Endometrium (tissue), 2 donors: ENCODE data around the gene ANKH.

Experiments
- FAIRE-seq: peaks from 2 replicates; lab custom pipeline; 2012; peaks lifted over from hg19 to GRCh38; lab: Jason Lieb, UNC
- donor health status: control.
- donor health status: control.

The ANKH gene

DNA sequence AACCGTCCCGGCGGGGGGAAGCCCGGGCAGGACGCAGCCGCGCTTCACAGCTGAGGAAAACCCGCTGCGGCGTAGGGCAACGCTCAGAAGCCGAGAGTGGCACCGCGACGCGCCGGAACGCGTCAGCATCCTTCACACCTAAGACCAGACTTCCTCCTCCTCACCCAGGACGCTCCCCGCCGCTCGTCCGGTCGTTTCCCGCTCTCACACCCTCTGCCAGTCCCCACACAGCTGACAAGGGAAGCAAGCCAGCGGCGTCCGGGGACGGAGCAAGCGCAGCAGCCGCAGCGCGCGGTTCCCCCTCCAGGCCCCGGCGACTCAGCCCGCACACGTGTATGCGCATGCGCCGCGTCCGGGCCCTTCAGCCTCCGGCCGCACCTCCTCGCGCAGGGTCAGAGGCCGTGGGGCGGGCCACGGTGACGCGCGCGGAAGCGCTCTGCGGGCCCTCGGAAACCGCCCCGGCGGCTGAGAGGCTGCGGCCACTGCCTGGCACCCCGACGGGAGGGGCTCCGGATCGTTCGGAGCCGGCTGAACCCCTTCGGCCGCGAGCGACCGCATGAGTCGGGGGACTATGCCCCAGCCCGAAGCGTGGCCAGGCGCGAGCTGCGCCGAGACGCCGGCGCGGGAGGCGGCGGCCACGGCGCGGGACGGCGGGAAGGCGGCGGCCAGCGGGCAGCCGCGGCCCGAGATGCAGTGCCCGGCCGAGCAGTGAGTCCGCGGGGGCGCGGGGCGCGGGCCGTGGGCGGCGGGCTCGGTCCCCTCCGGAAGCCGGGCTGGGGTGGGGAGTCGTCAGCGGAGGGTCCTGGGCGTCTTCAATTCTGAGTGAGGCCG is 207.1 kb downstream of the ANKH start, which contains the start of gene OTULIN:
OTULIN (plus strand) TSS at position 449 of the 831 bp plus-strand sequence; CDS start at position 557, 108 bp downstream.
- FAIRE-seq = no peak

DNA sequence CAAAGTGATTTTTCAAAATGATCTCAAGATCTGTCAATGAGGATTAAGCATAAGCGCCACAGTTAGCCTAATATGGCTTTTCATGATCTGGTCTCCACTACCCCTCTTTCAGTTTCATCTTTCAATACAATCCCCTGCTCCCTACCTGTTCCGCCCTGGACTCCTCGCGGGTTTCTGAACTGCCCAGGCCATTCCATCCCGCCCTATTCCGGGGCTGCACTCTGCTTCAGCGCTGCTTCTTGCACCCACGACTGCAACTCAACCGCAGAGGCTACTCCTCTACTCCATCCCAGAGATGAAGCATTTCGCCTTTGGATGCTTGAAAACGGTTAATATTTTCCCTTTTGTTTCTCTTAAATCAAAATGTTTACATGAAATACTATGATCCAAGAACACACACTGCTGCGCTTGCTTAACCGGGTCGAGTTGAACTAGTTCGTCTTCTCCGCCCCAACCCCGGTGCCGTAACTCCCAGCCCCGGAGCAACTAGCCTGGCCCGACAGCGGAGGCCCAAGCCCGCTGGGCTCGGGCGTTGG is 207.8 kb downstream of the ANKH start:
- FAIRE-seq = no peak

DNA sequence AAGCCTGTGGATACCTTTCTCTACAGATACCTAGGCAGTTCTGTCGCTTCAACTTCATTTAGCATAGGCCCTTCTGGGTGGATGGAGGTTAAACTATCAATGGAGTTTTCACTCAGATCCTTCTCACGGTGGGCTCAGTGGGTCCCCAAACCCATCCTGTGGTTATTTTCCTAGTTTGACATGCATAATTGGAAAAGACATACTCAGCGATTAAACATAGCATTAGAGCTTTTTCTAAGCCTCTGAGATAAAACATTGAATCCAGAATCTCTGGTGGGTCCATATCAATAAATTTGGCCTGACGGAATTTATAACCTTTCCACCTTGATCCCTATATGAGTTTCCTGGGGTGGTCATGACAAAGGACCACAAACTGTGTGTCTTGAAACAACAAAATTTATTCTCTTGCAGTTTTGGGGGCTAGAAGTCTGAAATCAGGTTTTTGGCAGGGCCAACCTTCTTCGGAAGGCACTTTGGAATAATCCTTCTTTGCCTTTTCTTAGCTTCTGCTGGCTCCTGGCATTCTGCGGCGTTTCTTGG is 208.8 kb downstream of the ANKH start:
- FAIRE-seq = no peak

DNA sequence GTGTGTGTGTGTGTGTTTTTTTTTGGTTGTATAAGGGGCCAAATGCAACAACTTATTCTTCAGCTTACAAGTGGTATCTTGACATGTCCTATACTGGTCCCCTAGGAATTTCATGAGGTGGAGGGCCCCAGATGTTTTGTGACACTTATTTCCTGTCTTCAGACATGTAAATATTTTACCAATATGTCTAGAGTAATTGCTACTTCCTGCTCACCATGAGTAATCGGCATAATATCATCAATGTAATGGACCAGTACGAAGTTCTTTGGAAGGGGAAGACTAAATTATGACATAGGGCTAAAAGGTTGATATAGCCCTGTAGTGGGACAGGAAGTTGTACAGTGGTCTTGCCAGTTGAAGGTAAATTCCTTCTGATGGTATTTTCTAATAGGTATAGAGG is 210.7 kb downstream of the ANKH start:
- FAIRE-seq = no peak

DNA sequence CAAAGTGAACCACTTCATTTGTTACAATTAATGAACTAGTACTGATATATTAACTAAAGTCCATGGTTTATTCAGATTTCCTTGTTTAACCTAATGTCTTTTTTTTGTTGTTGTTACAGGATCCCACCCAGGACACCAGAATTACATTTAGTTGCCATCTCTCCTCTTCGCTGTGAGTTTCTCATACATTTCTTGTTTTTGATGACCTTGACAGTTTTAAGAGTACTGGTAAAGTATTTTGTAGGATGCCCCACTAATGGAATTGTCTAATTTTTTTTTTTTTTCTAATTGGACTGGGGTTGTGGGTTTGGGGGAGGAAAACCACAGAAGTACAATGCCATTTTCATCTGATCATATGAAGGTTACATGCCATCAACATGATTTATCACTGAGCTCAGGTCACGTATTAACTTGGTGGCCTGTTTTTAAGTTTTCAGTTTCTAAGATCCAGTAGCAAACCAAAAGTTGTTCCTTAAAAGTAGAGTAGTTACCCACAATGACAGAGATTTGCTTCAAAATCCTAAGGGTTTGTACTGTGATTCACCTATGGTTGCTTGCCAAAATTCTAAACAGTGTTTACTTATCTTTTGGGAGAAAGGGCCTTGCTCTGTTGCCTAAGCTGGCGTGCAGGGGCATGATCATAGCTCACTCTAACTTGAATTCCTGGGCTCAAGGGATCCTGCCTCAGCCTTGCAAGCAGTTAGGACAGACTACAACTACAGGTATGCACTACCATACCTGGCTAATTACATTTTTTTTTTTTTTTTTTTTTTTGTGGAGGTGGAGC is 211.6 kb downstream of the ANKH start:
- FAIRE-seq = no peak

DNA sequence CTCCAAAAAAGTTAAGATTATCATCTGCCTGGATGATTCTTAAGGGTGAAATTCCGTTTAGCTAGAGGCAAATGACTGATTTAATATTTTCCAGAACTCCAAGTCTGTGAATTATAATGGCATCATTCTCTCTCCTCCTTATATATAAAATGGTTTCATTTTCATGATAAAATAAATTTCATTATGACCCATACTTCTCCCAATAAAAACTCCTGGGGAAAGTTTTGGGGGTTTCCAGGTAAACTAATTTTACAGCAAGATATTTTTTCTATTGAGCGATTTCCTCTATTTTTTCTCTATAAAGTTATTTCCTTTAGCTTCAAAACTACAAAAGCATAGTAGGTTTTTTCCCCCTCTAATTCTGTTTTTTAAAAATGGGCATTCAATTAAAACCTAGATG is 214.7 kb downstream of the ANKH start:
- no peak for FAIRE-seq

DNA sequence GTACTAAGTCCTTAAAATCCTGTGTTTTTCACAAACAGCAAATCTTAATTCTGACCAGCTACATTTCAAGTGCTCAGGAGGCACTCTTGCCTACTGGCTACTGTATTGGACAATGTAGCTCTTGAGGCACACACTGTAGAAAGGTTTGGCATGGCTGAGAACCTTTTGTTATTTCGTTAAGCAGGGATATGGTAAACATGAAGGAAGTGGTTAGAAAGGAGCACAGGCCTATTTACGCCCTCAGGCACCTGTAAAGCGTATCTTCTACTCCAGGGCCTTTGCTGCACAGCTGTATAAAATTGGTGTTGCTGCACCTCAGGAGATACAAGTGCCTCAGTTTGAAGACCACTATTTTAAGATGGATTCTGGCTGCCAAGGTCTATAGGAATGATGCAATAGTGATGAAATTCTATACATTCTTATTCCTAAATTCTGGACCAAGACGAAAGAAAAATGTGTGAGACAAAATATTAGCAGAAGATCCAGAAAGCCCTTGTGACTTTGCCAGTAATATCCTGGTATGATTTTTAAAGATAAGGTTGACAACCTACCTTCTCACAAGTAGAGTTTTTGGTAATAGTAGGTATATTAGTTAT is 216.3 kb downstream of the ANKH start:
- no peak for FAIRE-seq
